ENCODE results near the gene CTXN1.

CTXN1 gene

GRCh38 chr19:7953576-7953975, 27.6 kb upstream of the CTXN1 start:
- Histone ChIP-seq H3K9me3 (ENCODE audit: control insufficient read depth, insufficient read depth, low read depth, low read length) (no peaks in the 10 kb centered on the region), H3K4me1 (ENCODE audit: control insufficient read depth, insufficient read depth, low read length) (no peaks in the 10 kb centered on the region), H3K27ac (ENCODE audit: extremely low read depth, low read depth, low read length) (no peak overlapping the region), H3K4me3 (ENCODE audit: low read depth, low read length) (no peak overlapping the region), H3K36me3 (ENCODE audit: control insufficient read depth in 2 of 2, insufficient read depth in 1 of 2, low read length in 2 of 2) (peaks cover 0 to 10% of the 10 kb centered on the region in 2 experiments; a peak in 2 of 3 replicates)
- ChIA-PET CTCF (interaction anchor here (0.6 kb wide), 1 partner anchor 313 kb away, joined by 4 read pairs; no protein-coding TSS in a partner anchor), POLR2A (interaction anchor here (4.0 kb wide), 1 partner anchor 10 kb away, joined by 35 read pairs; the partner anchor contains the start of gene TIMM44)
- TF ChIP-seq PRDM6 (tag by site-specific recombination; IDR thresholded peaks at IDR 0.05) (no peak), ZNF513 (tag by site-specific recombination; IDR thresholded peaks at IDR 0.05) (0 out of 2 replicates have a peak, but pooled peaks have one; percentile 3), OVOL3 (tag by site-specific recombination; IDR thresholded peaks at IDR 0.05) (no peak), ZBTB11 (tag by site-specific recombination; conservative IDR thresholded peaks at IDR 0.05; ENCODE audit: low read depth) (no peak), ZNF280C (tag by site-specific recombination; IDR thresholded peaks at IDR 0.05) (no peak), TRIM28 (IDR thresholded peaks at IDR 0.05; ENCODE audit: borderline replicate concordance, low read length) (no peak)

GRCh38 chr19:7953060-7953459, 27.1 kb upstream of the CTXN1 start:
- TF ChIP-seq ZNF596 (tag by site-specific recombination; IDR thresholded peaks at IDR 0.05) (no peak), ZBTB7A (tag by site-specific recombination; IDR thresholded peaks at IDR 0.05; ENCODE audit: low read depth) (no peak), ZNF513 (tag by site-specific recombination; IDR thresholded peaks at IDR 0.05) (0 out of 2 replicates have a peak, but pooled peaks have one; percentile 15), ZXDB (tag by site-specific recombination; IDR thresholded peaks at IDR 0.05) (no peak), ZFHX2 (tag by site-specific recombination; conservative IDR thresholded peaks at IDR 0.05) (peak; percentile 98), EGR2 (tag by site-specific recombination; IDR thresholded peaks at IDR 0.05; ENCODE audit: low read depth) (peak; percentile 97), ZNF521 (tag by site-specific recombination; IDR thresholded peaks at IDR 0.05) (no peak), ZNF341 (tag by site-specific recombination; IDR thresholded peaks at IDR 0.05; ENCODE audit: low read depth) (peak; percentile 55), ZNF266 (tag by site-specific recombination; IDR thresholded peaks at IDR 0.05; ENCODE audit: low read depth) (no peak), ZNF398 (tag by site-specific recombination; IDR thresholded peaks at IDR 0.05) (peak; percentile 48)
- Histone ChIP-seq H3K4me1 (ENCODE audit: control insufficient read depth, insufficient read depth, low read length) (no peaks in the 10 kb centered on the region), H3K4me3 (ENCODE audit: low read depth, low read length) (no peak overlapping the region), H3K36me3 (ENCODE audit: control insufficient read depth in 2 of 2, insufficient read depth in 1 of 2, low read length in 2 of 2) (peaks cover 0 to 5% of the 10 kb centered on the region in 2 experiments; a peak in 2 of 3 replicates), H3K9me3 (ENCODE audit: control insufficient read depth, insufficient read depth, low read depth, low read length) (no peaks in the 10 kb centered on the region), H3K27ac (ENCODE audit: extremely low read depth, low read depth, low read length) (no peak overlapping the region)
- ChIA-PET CTCF (no interaction called here), POLR2A (interaction anchor here (4.0 kb wide), 1 partner anchor 10 kb away, joined by 35 read pairs; the partner anchor contains the start of gene TIMM44)
